Measurements from ENCODE around the gene VGLL4. TPM values are rescaled to one million over a fixed set of nuclear protein-coding genes. Genes with fewer than 3 reads are reported as not detected.

VGLL4 gene
- total RNA-seq, 2 donors from 2014 or later, result 47.5 to 49.7 TPM

- Mint-ChIP-seq H3K27me3 (ENCODE audit: insufficient read depth) (no peaks in the 10 kb centered on the region), H3K36me3 (ENCODE audit: low read depth) (peaks cover 11% of the 10 kb centered on the region), H3K27ac (peak overlapping the region; percentile 8), H3K4me1 (peaks cover 51% of the 10 kb centered on the region), H3K4me3 (no peak overlapping the region), H3K9me3 (no peaks in the 10 kb centered on the region)
- no peak overlapping the region for H3K9ac ChIP-seq (ENCODE audit: extremely low read depth, low read length, poor library complexity, severe bottlenecking)
- TF ChIP-seq CTCF (conservative IDR thresholded peaks at IDR 0.05), result no peak
- no peaks in the 10 kb centered on the region for H3K9me3 ChIP-seq (ENCODE audit: control insufficient read depth, low read length)
- no peak overlapping the region for H3K27ac ChIP-seq (ENCODE audit: low read depth, low read length)
- no peak for DNase-seq
- H3K36me3 ChIP-seq (ENCODE audit: control insufficient read depth, insufficient read depth, low read length), result no peaks in the 10 kb centered on the region
- H3K4me3 ChIP-seq (ENCODE audit: low read length), result no peak overlapping the region
- no peaks in the 10 kb centered on the region for H3K27me3 ChIP-seq (ENCODE audit: control insufficient read depth, insufficient read depth, low read length, poor library complexity, severe bottlenecking)
- 90 to 95% methylated on average over 2 to 4 of the region's 4 CpGs for WGBS, 2 experiments (ENCODE audit: insufficient coverage in 1 of 2, insufficient read length in 1 of 2)
- peaks cover 33% of the 10 kb centered on the region for H3K4me1 ChIP-seq (ENCODE audit: control insufficient read depth, insufficient read depth, low read length)
Observed at GRCh38 chr3:11634974-11635612, 8.6 kb downstream of the VGLL4 start.

GRCh38 chr3:11634081-11634635 is 9.6 kb downstream of the VGLL4 start:
- 84 to 90% methylated on average over 6 to 11 of the region's 11 CpGs for WGBS, 2 experiments (ENCODE audit: insufficient coverage in 1 of 2, insufficient read length in 1 of 2)
- Mint-ChIP-seq H3K36me3 (ENCODE audit: low read depth) (peaks cover 11% of the 10 kb centered on the region), H3K4me3 (no peak overlapping the region), H3K4me1 (peaks cover 50% of the 10 kb centered on the region), H3K27me3 (ENCODE audit: insufficient read depth) (no peaks in the 10 kb centered on the region), H3K9me3 (no peaks in the 10 kb centered on the region), H3K27ac (peak overlapping the region; percentile 44)
- TF ChIP-seq CTCF (conservative IDR thresholded peaks at IDR 0.05), result no peak
- H3K4me1 ChIP-seq (ENCODE audit: control insufficient read depth, insufficient read depth, low read length), result peaks cover 30% of the 10 kb centered on the region
- no peaks in the 10 kb centered on the region for H3K36me3 ChIP-seq (ENCODE audit: control insufficient read depth, insufficient read depth, low read length)
- H3K27ac ChIP-seq (ENCODE audit: low read depth, low read length), result no peak overlapping the region
- no peak overlapping the region for H3K4me3 ChIP-seq (ENCODE audit: low read length)
- H3K9ac ChIP-seq (ENCODE audit: extremely low read depth, low read length, poor library complexity, severe bottlenecking), result no peak overlapping the region
- H3K9me3 ChIP-seq (ENCODE audit: control insufficient read depth, low read length), result no peaks in the 10 kb centered on the region
- no peaks in the 10 kb centered on the region for H3K27me3 ChIP-seq (ENCODE audit: control insufficient read depth, insufficient read depth, low read length, poor library complexity, severe bottlenecking)
- no peak for DNase-seq

GRCh38 chr3:11632966-11633365 is 10.7 kb downstream of the VGLL4 start:
- H3K27me3 Mint-ChIP-seq (ENCODE audit: insufficient read depth), result no peaks in the 10 kb centered on the region
- Histone ChIP-seq H3K4me3 (ENCODE audit: low read length) (no peak overlapping the region), H3K36me3 (ENCODE audit: control insufficient read depth, insufficient read depth, low read length) (no peaks in the 10 kb centered on the region), H3K27me3 (ENCODE audit: control insufficient read depth, insufficient read depth, low read length, poor library complexity, severe bottlenecking) (no peaks in the 10 kb centered on the region), H3K4me1 (ENCODE audit: control insufficient read depth, insufficient read depth, low read length) (peaks cover 18% of the 10 kb centered on the region), H3K9me3 (ENCODE audit: control insufficient read depth, low read length) (no peaks in the 10 kb centered on the region), H3K9ac (ENCODE audit: extremely low read depth, low read length, poor library complexity, severe bottlenecking) (no peak overlapping the region), H3K27ac (ENCODE audit: low read depth, low read length) (no peak overlapping the region)
- H3K4me1 Mint-ChIP-seq, result peaks cover 38% of the 10 kb centered on the region
- TF ChIP-seq CTCF (conservative IDR thresholded peaks at IDR 0.05), result no peak
- H3K9me3 Mint-ChIP-seq, result no peaks in the 10 kb centered on the region
- no peak overlapping the region for H3K4me3 Mint-ChIP-seq
- 86 to 87% methylated on average over 2 to 3 of the region's 3 CpGs for WGBS, 2 experiments (ENCODE audit: insufficient coverage in 1 of 2, insufficient read length in 1 of 2)
- peaks cover 11% of the 10 kb centered on the region for H3K36me3 Mint-ChIP-seq (ENCODE audit: low read depth)
- no peak for DNase-seq
- H3K27ac Mint-ChIP-seq, result peak overlapping the region; percentile 11
